Lower leg skin (tissue), 4 donors: ENCODE results near the gene NUP50. TPM values are rescaled to one million over a fixed set of nuclear protein-coding genes. Genes with fewer than 3 reads are reported as not detected.
A peak's percentile ranks its signal among the peaks of the same experiment; 100 is the strongest.

Source experiments
- DNase-seq, 2 donors: peaks; one replicate each; pipeline ENCODE4 v3.0.0-alpha.2; 2019; ENCODE audit warnings: low spot score in 2 of 2
- H3K4me3 ChIP-seq: fragments of 200-600 bp; sonication (generic); 2 replicates; pipeline ENCODE4 v1.5.1; 2017; ENCODE audit warnings: mild to moderate bottlenecking, low read depth; ENCODE audit not compliant: poor library complexity, severe bottlenecking
- POLR2A ChIP-seq, 2 donors: fragments of 450-650 bp; IDR thresholded peaks; one replicate each; pipeline ENCODE4 v1.6.1; 2016 to 2017; ENCODE audit warnings: antibody characterized with exemption in 2 of 2, mild to moderate bottlenecking in 1 of 2, moderate library complexity in 1 of 2
- WGBS, 2 donors: methylation state at CpG; one replicate each; pipeline ENCODE4 v1.1.5; 2018; 5-methylcytosine and 5-hydroxymethylcytosine counted together
- intact Hi-C: fragments of 100-400 bp; cut with DNase I; formaldehyde crosslinking; loops from one replicate; pipeline ENCODE4 v1.15.0; 2023; ENCODE audit warnings: low total_unique reads
- total RNA-seq, 4 donors: library from RNA; depleted of rRNA; stranded (reverse); fragments of >200 nt; gene quantifications; one replicate each; pipeline ENCODE4 v1.1.0, GENCODE V29; 2016
- TF ChIP-seq, protein P1 (sequence below), 3 donors: fragments of 450-650 bp; IDR thresholded peaks; one replicate each; pipeline ENCODE4 v1.5.1; 2016; ENCODE audit warnings: antibody characterized with exemption in 3 of 3, mild to moderate bottlenecking in 3 of 3, moderate library complexity in 2 of 3

NUP50 gene
- total RNA-seq, 4 donors from 2014 or later, result 50.6 to 129 (median 71.2) TPM

GRCh38 chr22:45192701-45193187 is 29.0 kb downstream of the NUP50 start:
- intact Hi-C loops, result no loop called here
- no peak for TF ChIP-seq POLR2A (IDR thresholded peaks at IDR 0.05)
- TF ChIP-seq, protein P1, sequence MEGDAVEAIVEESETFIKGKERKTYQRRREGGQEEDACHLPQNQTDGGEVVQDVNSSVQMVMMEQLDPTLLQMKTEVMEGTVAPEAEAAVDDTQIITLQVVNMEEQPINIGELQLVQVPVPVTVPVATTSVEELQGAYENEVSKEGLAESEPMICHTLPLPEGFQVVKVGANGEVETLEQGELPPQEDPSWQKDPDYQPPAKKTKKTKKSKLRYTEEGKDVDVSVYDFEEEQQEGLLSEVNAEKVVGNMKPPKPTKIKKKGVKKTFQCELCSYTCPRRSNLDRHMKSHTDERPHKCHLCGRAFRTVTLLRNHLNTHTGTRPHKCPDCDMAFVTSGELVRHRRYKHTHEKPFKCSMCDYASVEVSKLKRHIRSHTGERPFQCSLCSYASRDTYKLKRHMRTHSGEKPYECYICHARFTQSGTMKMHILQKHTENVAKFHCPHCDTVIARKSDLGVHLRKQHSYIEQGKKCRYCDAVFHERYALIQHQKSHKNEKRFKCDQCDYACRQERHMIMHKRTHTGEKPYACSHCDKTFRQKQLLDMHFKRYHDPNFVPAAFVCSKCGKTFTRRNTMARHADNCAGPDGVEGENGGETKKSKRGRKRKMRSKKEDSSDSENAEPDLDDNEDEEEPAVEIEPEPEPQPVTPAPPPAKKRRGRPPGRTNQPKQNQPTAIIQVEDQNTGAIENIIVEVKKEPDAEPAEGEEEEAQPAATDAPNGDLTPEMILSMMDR (IDR thresholded peaks at IDR 0.05), result no peak
- WGBS, 2 donors, result 59 to 78% methylated on average over 13 of the region's 13 CpGs
- peak; percentile 13 to 81 for DNase-seq
- H3K4me3 ChIP-seq, result no peak overlapping the region

DNA sequence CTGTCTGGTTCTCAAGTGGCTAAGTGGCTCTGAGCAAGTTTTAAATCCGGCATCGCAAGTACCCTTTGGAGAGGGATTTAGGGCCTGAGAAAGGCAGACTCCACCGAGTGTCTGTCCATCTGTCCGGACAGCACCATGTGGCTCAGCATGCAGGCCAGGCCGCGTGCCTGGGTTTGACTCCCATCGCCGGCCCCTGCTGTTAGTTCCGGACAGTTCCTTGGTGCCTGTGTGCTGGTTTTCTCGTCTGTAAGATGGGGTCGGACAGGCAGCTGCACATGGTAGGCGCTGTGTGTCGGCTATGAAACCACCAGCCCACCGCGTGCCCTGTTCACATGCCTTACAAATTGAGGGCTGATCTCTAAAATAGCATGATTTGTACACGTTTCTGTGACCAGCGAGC is 31.0 kb downstream of the NUP50 start:
- no peak overlapping the region for H3K4me3 ChIP-seq
- TF ChIP-seq, protein P1 (IDR thresholded peaks at IDR 0.05), result no peak
- no peak for TF ChIP-seq POLR2A (IDR thresholded peaks at IDR 0.05)
- intact Hi-C loops, result no loop called here
- DNase-seq, result peak in 1 of 2 donors; percentile 81
- WGBS, 2 donors, result 89 to 92% methylated on average over 17 of the region's 17 CpGs

DNA sequence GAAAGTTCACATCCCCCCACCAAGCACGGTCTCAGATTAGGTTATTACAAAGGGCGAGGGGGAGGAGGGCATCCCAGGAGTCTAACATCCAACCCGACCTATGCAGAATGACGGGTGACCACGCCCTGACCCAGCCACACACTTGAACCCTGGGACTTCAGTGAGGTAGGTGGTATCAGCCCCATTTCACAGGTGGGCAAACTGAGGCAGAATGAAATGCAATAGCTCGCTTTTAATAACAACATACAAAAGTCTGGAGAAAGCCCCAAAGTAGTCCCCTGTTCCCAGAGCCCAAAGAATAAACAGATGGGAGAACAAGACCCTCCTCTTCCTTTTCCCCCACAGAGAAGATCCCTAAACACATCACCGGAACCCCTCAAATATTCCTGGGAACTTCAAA is 31.9 kb downstream of the NUP50 start:
- 93 to 94% methylated on average over 7 of the region's 7 CpGs for WGBS, 2 donors
- intact Hi-C loops, result no loop called here
- no peak overlapping the region for H3K4me3 ChIP-seq
- TF ChIP-seq, protein P1 (IDR thresholded peaks at IDR 0.05), result no peak
- TF ChIP-seq POLR2A (IDR thresholded peaks at IDR 0.05), result no peak
- DNase-seq, result no peak

- no peak for TF ChIP-seq POLR2A (IDR thresholded peaks at IDR 0.05)
- TF ChIP-seq, protein P1 (IDR thresholded peaks at IDR 0.05), result no peak
- H3K4me3 ChIP-seq, result no peak overlapping the region
- peak in 1 of 2 donors; percentile 82 for DNase-seq
- intact Hi-C loops, result no loop called here
- WGBS, 2 donors, result 85 to 88% methylated on average over 11 to 16 of the region's 16 CpGs
Observed at GRCh38 chr22:45196308-45196707, 32.6 kb downstream of the NUP50 start.

DNA sequence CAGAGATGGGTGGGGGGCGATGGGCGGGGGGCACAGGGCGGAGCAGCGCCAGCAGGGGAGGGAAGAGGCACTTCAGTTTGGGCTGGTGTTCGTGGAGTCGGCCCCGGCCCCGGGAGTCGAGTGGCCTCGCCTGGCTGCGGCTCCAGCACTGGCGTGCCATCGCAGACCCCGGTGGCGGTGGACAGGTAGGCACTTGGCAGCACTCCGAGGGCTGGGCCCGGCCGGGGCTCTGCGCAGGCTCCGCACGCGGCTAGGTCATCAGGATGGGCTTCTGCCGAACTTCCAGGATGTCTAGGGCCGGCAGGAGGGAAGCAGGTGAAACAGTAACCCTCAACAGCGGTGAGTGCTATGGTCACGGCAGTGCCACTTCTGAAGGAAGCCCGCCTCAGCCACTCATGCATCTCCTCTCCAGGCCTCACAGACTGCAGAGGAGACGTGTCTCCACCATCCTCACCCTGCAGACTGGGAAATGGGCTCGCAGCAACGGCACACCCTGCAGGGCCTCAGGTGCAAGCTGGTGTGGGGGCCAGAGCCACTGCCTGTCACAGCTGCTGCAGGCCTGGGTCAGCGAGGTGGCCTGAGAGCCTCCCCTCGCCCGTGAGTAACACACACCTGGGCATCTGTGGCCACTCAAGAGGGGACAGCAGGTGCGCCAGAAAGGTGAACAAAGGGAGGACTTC is 33.3 kb downstream of the NUP50 start:
- no peak overlapping the region for H3K4me3 ChIP-seq
- 92 to 93% methylated on average over 29 to 34 of the region's 34 CpGs for WGBS, 2 donors
- intact Hi-C loops, result no loop called here
- DNase-seq, result peak in 1 of 2 donors; percentile 81
- TF ChIP-seq, protein P1 (IDR thresholded peaks at IDR 0.05), result no peak
- TF ChIP-seq POLR2A (IDR thresholded peaks at IDR 0.05), result no peak
